OCI-LY1 (cell line): ENCODE measurements around the gene AURKB.

Experiments
- CTCF ChIP-seq: fragments of 200-600 bp; sonication (generic), shearing (Covaris generic); IDR thresholded peaks from 2 replicates; pipeline ENCODE4 v1.5.1; 2017; ENCODE audit warnings: mild to moderate bottlenecking, antibody characterized with exemption, low read length, moderate library complexity, mixed read lengths
- EZH2 ChIP-seq: fragments of 200-600 bp; sonication (generic), shearing (Covaris generic); IDR thresholded peaks from 2 replicates; pipeline ENCODE4 v1.8.0; 2017; ENCODE audit warnings: borderline replicate concordance, mixed run types, mild to moderate bottlenecking, antibody characterized with exemption, low read length, moderate library complexity, mixed read lengths

- no peak for TF ChIP-seq CTCF
- TF ChIP-seq EZH2 = no peak
Measured at GRCh38 chr17:8210761-8211458, 535 bp upstream of the AURKB start.
